OCI-LY7 (cell line): Measurements from ENCODE around the gene MACROD1. TPM values are rescaled to one million over a fixed set of nuclear protein-coding genes. Genes with fewer than 3 reads are reported as not detected.

ENCODE experiments used
- BruUV-seq: library from RNA; stranded (reverse); fragments of 400-500 nt; replicated peaks from 2 replicates; lab custom pipeline; 2021; lab: Mats Ljungman, UMichigan
- CTCF ChIA-PET: fragments of 300-600 bp; sonication (Branson Sonifier 250); formaldehyde crosslinking; loops from one replicate; lab custom pipeline; 2022; ENCODE audit warnings: antibody characterized with exemption; ENCODE audit not compliant: unreplicated experiment; lab: Charles Lee
- POLR2A ChIA-PET: fragments of 300-600 bp; sonication (Branson Sonifier 250); formaldehyde crosslinking; loops from one replicate; lab custom pipeline; 2022; ENCODE audit warnings: antibody characterized with exemption; lab: Charles Lee
- DNase-seq: peaks from one replicate; pipeline ENCODE4 v3.0.0-alpha.2; 2015; ENCODE audit warnings: low spot score
- H2AFZ ChIP-seq: fragments of 200-600 bp; sonication (generic), shearing (Covaris generic); 2 replicates; pipeline ENCODE4 v1.6.1; 2014; ENCODE audit warnings: mild to moderate bottlenecking, antibody characterized with exemption, low read length, moderate library complexity
- H3K27ac ChIP-seq: fragments of 200-600 bp; sonication (generic); 2 replicates; pipeline ENCODE4 v1.5.1; 2014; ENCODE audit warnings: mixed run types, low read depth, mild to moderate bottlenecking, moderate library complexity, low read length, inconsistent platforms; ENCODE audit not compliant: poor library complexity, severe bottlenecking
- H3K36me3 ChIP-seq: fragments of 200-600 bp; sonication (generic); 2 replicates; pipeline ENCODE4 v1.6.1; 2014; ENCODE audit warnings: mild to moderate bottlenecking, antibody characterized with exemption, low read length, moderate library complexity, mixed read lengths; ENCODE audit not compliant: insufficient read depth
- H3K4me1 ChIP-seq: fragments of 200-600 bp; sonication (generic); 2 replicates; pipeline ENCODE4 v1.5.1; 2014; ENCODE audit warnings: mild to moderate bottlenecking, low read length; ENCODE audit not compliant: insufficient read depth, poor library complexity, severe bottlenecking
- H3K4me2 ChIP-seq: fragments of 200-600 bp; sonication (generic); 2 replicates; pipeline ENCODE4 v1.6.1; 2014; ENCODE audit warnings: mild to moderate bottlenecking, low read length
- H3K4me3 ChIP-seq: fragments of 200-600 bp; sonication (generic); 2 replicates; pipeline ENCODE4 v1.5.1; 2014; ENCODE audit warnings: mild to moderate bottlenecking, low read depth, low read length; ENCODE audit not compliant: poor library complexity, severe bottlenecking
- H3K79me2 ChIP-seq: fragments of 200-600 bp; sonication (generic); 2 replicates; pipeline ENCODE4 v1.6.1; 2016; ENCODE audit warnings: low read depth, mild to moderate bottlenecking, low read length, moderate library complexity, mixed read lengths; ENCODE audit not compliant: insufficient read depth
- H3K9me2 ChIP-seq: fragments of 200-600 bp; sonication (generic); 2 replicates; pipeline ENCODE4 v1.6.1; 2016; ENCODE audit warnings: mild to moderate bottlenecking, low read length, mixed read lengths; ENCODE audit not compliant: insufficient read depth
- H3K9me3 ChIP-seq: fragments of 200-600 bp; sonication (generic); 2 replicates; pipeline ENCODE4 v1.6.1; 2014; ENCODE audit warnings: mild to moderate bottlenecking, mixed run types, low read length, mixed read lengths
- H4K20me1 ChIP-seq: fragments of 200-600 bp; sonication (generic); 2 replicates; pipeline ENCODE4 v1.6.1; 2014; ENCODE audit warnings: mild to moderate bottlenecking, antibody characterized with exemption, low read length, moderate library complexity, mixed read lengths; ENCODE audit not compliant: insufficient read depth
- CTCF ChIP-seq: fragments of 200-600 bp; sonication (generic); conservative IDR thresholded peaks from 2 replicates; pipeline ENCODE4 v1.5.1; 2014; ENCODE audit warnings: mild to moderate bottlenecking, antibody characterized with exemption, low read length, moderate library complexity, mixed read lengths
- EZH2phosphoT487 ChIP-seq: fragments of 200-600 bp; sonication (generic); IDR thresholded peaks from 2 replicates; pipeline ENCODE4 v1.6.1; 2018; ENCODE audit warnings: low read depth, borderline replicate concordance, mild to moderate bottlenecking, mixed run types, antibody characterized with exemption, low read length, moderate library complexity, mixed read lengths
- intact Hi-C: fragments of 100-400 bp; cut with micrococcal nuclease; formaldehyde crosslinking; loops from one replicate; pipeline ENCODE4 v1.10.0; 2022; ENCODE audit not compliant: unreplicated experiment
- total RNA-seq, 2 experiments: library from RNA; depleted of rRNA in 1 of 2; stranded (reverse); fragments of >200 nt in 1 of 2; shearing (Covaris generic) in 1 of 2; gene quantifications; 2 replicates each; pipeline ENCODE4 v1.2.3, GENCODE V29; 2014 to 2022

MACROD1 gene
- total RNA-seq, 2 experiments from 2014 or later: 14.7 to 25.4 TPM

GRCh38 chr11:64148917-64149617 is 16.8 kb downstream of the MACROD1 start:
- ChIA-PET POLR2A (interaction anchor here (0.6 kb wide), 1 partner anchor 80 kb away, joined by 6 read pairs; no protein-coding TSS in a partner anchor), CTCF (no interaction called here)
- Histone ChIP-seq H2AFZ (no peak overlapping the region), H3K27ac (no peak overlapping the region), H3K4me1 (no peaks in the 10 kb centered on the region), H3K4me2 (no peak overlapping the region), H3K36me3 (no peaks in the 10 kb centered on the region), H3K9me3 (no peaks in the 10 kb centered on the region), H3K9me2 (no peaks in the 10 kb centered on the region), H4K20me1 (no peaks in the 10 kb centered on the region), H3K79me2 (no peaks in the 10 kb centered on the region), H3K4me3 (no peak overlapping the region)
- intact Hi-C loops: loop anchor here (1.0 to 5.0 kb wide), 5 partner anchors 47 to 382 kb away; partner anchors contain the start of gene ZFTA
- no TSS peak for BruUV-seq
- peak; percentile 66 for TF ChIP-seq CTCF
- TF ChIP-seq EZH2phosphoT487: no peak
- no peak for DNase-seq

- BruUV-seq: no TSS peak
- H3K9me3 ChIP-seq: no peaks in the 10 kb centered on the region
- peaks cover 6% of the 10 kb centered on the region for H3K4me1 ChIP-seq
- H4K20me1 ChIP-seq: no peaks in the 10 kb centered on the region
- no peaks in the 10 kb centered on the region for H3K36me3 ChIP-seq
- DNase-seq: peak; percentile 74
- POLR2A ChIA-PET: interaction anchor here (0.6 to 0.7 kb wide), 2 partner anchors 81 to 588 kb away, joined by 4 to 6 read pairs; no protein-coding TSS in a partner anchor
- no peak overlapping the region for H3K4me2 ChIP-seq
- CTCF ChIA-PET: interaction anchor here (0.6 kb wide), 1 partner anchor 82 kb away, joined by 6 read pairs; no protein-coding TSS in a partner anchor
- H3K27ac ChIP-seq: no peak overlapping the region
- intact Hi-C loops: loop anchor here (1.0 to 5.0 kb wide), 5 partner anchors 46 to 381 kb away; partner anchors contain the start of gene ZFTA
- H3K4me3 ChIP-seq: no peak overlapping the region
- H3K79me2 ChIP-seq: no peaks in the 10 kb centered on the region
- TF ChIP-seq EZH2phosphoT487: no peak
- peak; percentile 98 for TF ChIP-seq CTCF
- H2AFZ ChIP-seq: no peak overlapping the region
- no peaks in the 10 kb centered on the region for H3K9me2 ChIP-seq
Observed at GRCh38 chr11:64148226-64148916, 17.5 kb downstream of the MACROD1 start.
